D721Med (cell line): ENCODE measurements around the gene KIAA1191.
"Not testable (repeated sequence)": the region's sequence is repeated elsewhere in the genome, so short reads cannot be mapped to it uniquely, and the experiment has no call there.

ENCODE experiments used
- DNase-seq: peaks from one replicate; pipeline ENCODE4 v3.0.0; 2011; ENCODE audit warnings: low spot score; ENCODE audit not compliant: insufficient read length
- FAIRE-seq: peaks from 2 replicates; lab custom pipeline; 2011; peaks lifted over from hg19 to GRCh38; lab: Jason Lieb, UNC
- TF ChIP-seq, protein P1 (sequence below): IDR thresholded peaks from 2 replicates; pipeline ENCODE4 v1.5.1; 2012; ENCODE audit warnings: mild to moderate bottlenecking, control low read depth; ENCODE audit not compliant: insufficient read depth; ENCODE audit errors: missing control alignments

The KIAA1191 gene

DNA sequence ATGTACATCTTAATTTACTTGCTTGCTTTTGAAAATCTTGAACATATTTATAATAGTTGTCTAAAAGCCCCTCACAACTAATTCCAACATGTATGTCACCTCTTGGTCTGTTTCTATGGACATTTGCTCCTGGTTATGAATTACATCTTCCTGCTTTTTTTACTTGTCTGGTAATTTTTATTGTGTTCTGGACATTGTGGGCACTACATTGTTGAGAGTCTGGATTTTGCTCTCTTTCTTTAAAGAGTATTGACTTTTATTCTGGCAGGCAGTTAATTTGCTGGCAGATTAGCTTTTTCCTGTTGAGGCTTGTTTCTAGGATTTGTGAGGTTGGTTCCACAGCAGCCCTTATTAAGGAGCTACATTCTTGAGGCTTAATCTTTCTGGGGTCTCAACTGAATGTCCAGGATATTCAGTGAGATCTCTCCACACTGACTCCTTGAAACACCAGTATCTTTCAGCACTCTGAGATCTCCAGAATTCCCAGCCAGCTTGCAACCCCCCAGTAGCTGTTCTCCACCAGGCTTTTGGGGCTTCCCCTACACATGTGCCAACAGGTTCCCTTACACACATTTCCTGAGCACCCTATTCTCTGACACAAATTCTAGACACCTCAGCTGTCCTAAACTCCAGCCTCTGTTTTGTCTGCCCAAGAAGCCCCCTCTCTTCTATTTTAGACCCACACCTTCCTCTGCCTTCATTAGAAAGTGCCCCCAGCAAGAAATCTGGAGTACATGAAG lies 27.4 kb downstream of the KIAA1191 start:
- DNase-seq (no peak), FAIRE-seq (no peak)
- TF ChIP-seq, protein P1, sequence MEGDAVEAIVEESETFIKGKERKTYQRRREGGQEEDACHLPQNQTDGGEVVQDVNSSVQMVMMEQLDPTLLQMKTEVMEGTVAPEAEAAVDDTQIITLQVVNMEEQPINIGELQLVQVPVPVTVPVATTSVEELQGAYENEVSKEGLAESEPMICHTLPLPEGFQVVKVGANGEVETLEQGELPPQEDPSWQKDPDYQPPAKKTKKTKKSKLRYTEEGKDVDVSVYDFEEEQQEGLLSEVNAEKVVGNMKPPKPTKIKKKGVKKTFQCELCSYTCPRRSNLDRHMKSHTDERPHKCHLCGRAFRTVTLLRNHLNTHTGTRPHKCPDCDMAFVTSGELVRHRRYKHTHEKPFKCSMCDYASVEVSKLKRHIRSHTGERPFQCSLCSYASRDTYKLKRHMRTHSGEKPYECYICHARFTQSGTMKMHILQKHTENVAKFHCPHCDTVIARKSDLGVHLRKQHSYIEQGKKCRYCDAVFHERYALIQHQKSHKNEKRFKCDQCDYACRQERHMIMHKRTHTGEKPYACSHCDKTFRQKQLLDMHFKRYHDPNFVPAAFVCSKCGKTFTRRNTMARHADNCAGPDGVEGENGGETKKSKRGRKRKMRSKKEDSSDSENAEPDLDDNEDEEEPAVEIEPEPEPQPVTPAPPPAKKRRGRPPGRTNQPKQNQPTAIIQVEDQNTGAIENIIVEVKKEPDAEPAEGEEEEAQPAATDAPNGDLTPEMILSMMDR: no peak

DNA sequence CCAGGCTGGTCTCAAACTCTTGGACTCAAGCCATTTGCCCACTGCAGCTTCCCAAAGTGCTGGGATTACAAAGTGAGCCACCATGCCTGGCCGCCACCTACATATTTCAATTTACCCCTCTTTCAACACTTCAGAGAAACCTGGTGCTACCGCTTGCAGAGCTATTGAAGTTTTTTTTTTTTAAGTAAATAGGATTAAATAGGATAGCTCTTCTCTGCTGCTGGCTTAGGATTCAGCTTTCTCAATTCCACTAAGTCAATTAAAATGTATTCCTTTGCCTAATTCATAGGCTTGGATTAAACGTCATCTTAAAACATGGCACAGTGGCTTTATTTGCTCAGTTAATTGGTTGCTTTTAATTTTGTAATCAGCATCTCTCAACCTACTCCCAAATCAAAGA lies 41.0 kb downstream of the KIAA1191 start:
- FAIRE-seq (peak; percentile 51), DNase-seq (peak; percentile 38)
- TF ChIP-seq, protein P1: no peak

GRCh38 chr5:176319827-176320554 lies 41.6 kb downstream of the KIAA1191 start:
- TF ChIP-seq, protein P1: peak; percentile 28
- DNase-seq (no peak), FAIRE-seq (no peak)

DNA sequence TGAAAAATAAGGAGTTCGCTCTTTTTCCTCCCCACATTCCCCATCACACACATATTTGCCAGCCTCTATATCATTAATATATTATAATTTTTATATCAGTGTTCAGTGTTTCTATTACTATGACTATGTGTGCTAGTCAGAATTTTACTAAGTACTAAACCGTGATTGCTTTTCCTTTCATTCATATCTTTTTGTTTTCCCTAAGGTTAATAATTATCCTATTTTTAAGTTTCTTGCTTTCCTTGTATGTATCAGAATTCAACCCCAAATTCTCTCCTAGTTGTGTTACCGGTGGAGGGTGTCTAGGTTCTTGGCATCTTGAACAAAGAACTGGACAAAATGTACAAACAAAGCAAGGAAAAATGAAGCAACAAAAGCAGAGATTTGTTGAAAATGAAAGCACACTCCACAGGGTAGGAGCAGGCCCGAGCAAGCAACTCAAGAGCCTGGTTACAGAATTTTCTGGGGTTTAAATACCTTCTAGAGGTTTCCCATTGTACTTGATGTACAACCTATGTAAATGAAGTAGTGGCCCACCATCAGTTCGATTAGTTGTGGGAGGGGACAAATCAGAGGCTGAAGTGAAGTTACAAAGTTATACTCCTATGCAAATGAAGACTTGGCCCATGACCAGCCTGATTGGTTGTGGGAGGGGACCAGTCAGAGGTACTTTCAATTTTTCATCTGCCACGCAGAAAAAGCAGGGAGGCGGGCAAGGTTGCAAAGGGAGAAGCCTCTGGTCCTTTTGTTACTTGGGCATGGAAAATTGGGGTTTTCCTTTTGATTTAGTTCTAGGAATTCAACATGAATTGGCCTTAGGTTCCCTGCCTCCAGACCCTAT lies 43.8 kb downstream of the KIAA1191 start:
- FAIRE-seq (no peak), DNase-seq (no peak)
- TF ChIP-seq, protein P1: no peak

DNA sequence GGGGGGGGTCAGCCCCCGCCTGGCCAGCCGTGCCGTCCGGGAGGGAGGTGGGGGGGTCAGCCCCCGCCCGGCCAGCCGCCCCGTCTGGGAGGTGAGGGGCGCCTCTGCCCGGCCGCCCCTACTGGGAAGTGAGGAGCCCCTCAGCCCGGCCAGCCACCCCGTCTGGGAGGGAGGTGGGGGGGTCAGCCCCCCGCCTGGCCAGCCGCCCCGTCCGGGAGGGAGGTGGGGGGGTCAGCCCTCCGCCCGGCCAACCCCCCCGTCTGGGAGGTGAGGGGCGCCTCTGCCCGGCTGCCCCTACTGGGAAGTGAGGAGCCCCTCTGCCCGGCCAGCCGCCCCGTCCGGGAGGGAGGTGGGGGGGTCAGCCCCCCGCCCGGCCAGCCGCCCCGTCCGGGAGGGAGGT lies 56.2 kb downstream of the KIAA1191 start:
- not testable (repeated sequence) for FAIRE-seq, DNase-seq
